ENCODE results near the gene SERP2.

GRCh38 chr13:44421853-44422525 is 48.4 kb downstream of the SERP2 start:
- no peak for TF ChIP-seq CTCF (IDR thresholded peaks at IDR 0.05; ENCODE audit: insufficient read depth, low read length, poor library complexity, severe bottlenecking)
- no peak for TF ChIP-seq EZH2phosphoT487 (conservative IDR thresholded peaks at IDR 0.05; ENCODE audit: low read length)
